H9 (cell line): ENCODE measurements around the gene IGDCC3. TPM values are rescaled to one million over a fixed set of nuclear protein-coding genes. Genes with fewer than 3 reads are reported as not detected.
A peak's percentile ranks its signal among the peaks of the same experiment; 100 is the strongest.

Experiments used
- DNase-seq: peaks from one replicate; pipeline ENCODE4 v3.0.0-alpha.2; 2017
- H2AFZ ChIP-seq: one replicate; pipeline ENCODE4 v1.6.1; 2013; ENCODE audit warnings: mild to moderate bottlenecking, low read length, control low read depth, moderate library complexity
- H2AK5ac ChIP-seq: 2 replicates; pipeline ENCODE4 v1.6.1; 2013; ENCODE audit warnings: low read length, control low read depth, mixed read lengths; ENCODE audit not compliant: insufficient read length
- H2BK120ac ChIP-seq: one replicate; pipeline ENCODE4 v1.6.1; 2013; ENCODE audit warnings: low read depth, mild to moderate bottlenecking, low read length, control low read depth, inconsistent platforms; ENCODE audit not compliant: poor library complexity, severe bottlenecking
- H2BK12ac ChIP-seq: 2 replicates; pipeline ENCODE4 v1.6.1; 2013; ENCODE audit warnings: low read length, control low read depth, mixed read lengths, low read depth; ENCODE audit not compliant: insufficient read length
- H2BK15ac ChIP-seq: 2 replicates; pipeline ENCODE4 v1.6.1; 2013; ENCODE audit warnings: low read depth, low read length, control low read depth
- H2BK20ac ChIP-seq: one replicate; pipeline ENCODE4 v1.6.1; 2013; ENCODE audit warnings: low read depth, mild to moderate bottlenecking, low read length, control low read depth, inconsistent platforms; ENCODE audit not compliant: poor library complexity, severe bottlenecking
- H2BK5ac ChIP-seq: 2 replicates; pipeline ENCODE4 v1.6.1; 2013; ENCODE audit warnings: low read length, control low read depth, mixed read lengths; ENCODE audit not compliant: insufficient read length
- H3K14ac ChIP-seq: 2 replicates; pipeline ENCODE4 v1.6.1; 2013; ENCODE audit warnings: low read length, control low read depth; ENCODE audit not compliant: insufficient read depth
- H3K18ac ChIP-seq: 2 replicates; pipeline ENCODE4 v1.6.1; 2013; ENCODE audit warnings: low read depth, mild to moderate bottlenecking, mixed read lengths, low read length, control low read depth; ENCODE audit not compliant: insufficient read length
- H3K23ac ChIP-seq: 2 replicates; pipeline ENCODE4 v1.6.1; 2013; ENCODE audit warnings: low read length, control low read depth, mixed read lengths, low read depth; ENCODE audit not compliant: insufficient read length
- H3K23me2 ChIP-seq: 2 replicates; pipeline ENCODE4 v1.6.1; 2013; ENCODE audit warnings: low read depth, mild to moderate bottlenecking, mixed read lengths, low read length, control low read depth; ENCODE audit not compliant: insufficient read length, poor library complexity, severe bottlenecking
- H3K27ac ChIP-seq: 2 replicates; pipeline ENCODE4 v1.5.1; 2013; ENCODE audit warnings: low read length, control low read depth, mixed read lengths, low read depth; ENCODE audit not compliant: insufficient read length
- H3K27me3 ChIP-seq: 2 replicates; pipeline ENCODE4 v1.6.1; 2013; ENCODE audit warnings: low read length, control low read depth, inconsistent platforms; ENCODE audit not compliant: insufficient read depth
- H3K4ac ChIP-seq: 2 replicates; pipeline ENCODE4 v1.6.1; 2013; ENCODE audit warnings: low read depth, mild to moderate bottlenecking, control low read depth, inconsistent platforms, low read length, moderate library complexity
- H3K4me1 ChIP-seq: 2 replicates; pipeline ENCODE4 v1.6.1; 2013; ENCODE audit warnings: low read length, control low read depth, inconsistent platforms; ENCODE audit not compliant: insufficient read depth
- H3K4me2 ChIP-seq: 2 replicates; pipeline ENCODE4 v1.6.1; 2013; ENCODE audit warnings: low read length, control low read depth, mixed read lengths; ENCODE audit not compliant: insufficient read length, insufficient read depth
- H3K56ac ChIP-seq: 2 replicates; pipeline ENCODE4 v1.6.1; 2013; ENCODE audit warnings: low read depth, mild to moderate bottlenecking, mixed read lengths, low read length, control low read depth; ENCODE audit not compliant: insufficient read length
- H3K79me1 ChIP-seq: 2 replicates; pipeline ENCODE4 v1.6.1; 2013; ENCODE audit warnings: low read depth, mild to moderate bottlenecking, moderate library complexity, low read length, control low read depth, inconsistent platforms; ENCODE audit not compliant: insufficient read depth, poor library complexity, severe bottlenecking
- H3K79me2 ChIP-seq: 2 replicates; pipeline ENCODE4 v1.6.1; 2013; ENCODE audit warnings: low read length, control low read depth, inconsistent platforms; ENCODE audit not compliant: insufficient read depth
- H3K9ac ChIP-seq: 2 replicates; pipeline ENCODE4 v1.6.1; 2013; ENCODE audit warnings: low read length, control low read depth, mixed read lengths; ENCODE audit not compliant: insufficient read length; ENCODE audit errors: extremely low read depth
- H3K9me3 ChIP-seq: one replicate; pipeline ENCODE4 v1.6.1; 2013; ENCODE audit warnings: low read depth, low read length, inconsistent platforms; ENCODE audit not compliant: control insufficient read depth
- H3T11ph ChIP-seq: one replicate; pipeline ENCODE4 v1.6.1; 2013; ENCODE audit warnings: mild to moderate bottlenecking, low read length, control low read depth, inconsistent platforms
- H4K20me1 ChIP-seq: one replicate; pipeline ENCODE4 v1.6.1; 2013; ENCODE audit not compliant: control insufficient read depth, insufficient read length, insufficient read depth
- H4K5ac ChIP-seq: 2 replicates; pipeline ENCODE4 v1.6.1; 2013; ENCODE audit warnings: low read depth, mild to moderate bottlenecking, mixed read lengths, low read length, control low read depth; ENCODE audit not compliant: insufficient read length
- H4K8ac ChIP-seq: replicated peaks from 2 replicates; pipeline ENCODE4 v1.6.1; 2013; ENCODE audit warnings: low read length, control low read depth, mixed read lengths, low read depth; ENCODE audit not compliant: insufficient read length
- H4K91ac ChIP-seq: 2 replicates; pipeline ENCODE4 v1.6.1; 2013; ENCODE audit warnings: low read depth, mild to moderate bottlenecking, moderate library complexity, mixed read lengths, low read length, control low read depth; ENCODE audit not compliant: insufficient read length
- H3K27ac Mint-ChIP-seq, 3 experiments: 2 replicates in 2 of 3; 3 replicates in 1 of 3; pipeline ENCODE4 v1.8.0; 2020 to 2021; ENCODE audit warnings: mixed read lengths in 3 of 3, mild to moderate bottlenecking in 1 of 3, moderate library complexity in 1 of 3
- H3K27me3 Mint-ChIP-seq: 2 replicates; pipeline ENCODE4 v1.8.0; 2021; ENCODE audit warnings: low read depth, mild to moderate bottlenecking, moderate library complexity, mixed read lengths
- H3K36me3 Mint-ChIP-seq, 3 experiments: 2 replicates in 2 of 3; 3 replicates in 1 of 3; pipeline ENCODE4 v1.8.0; 2020 to 2021; ENCODE audit warnings: low read depth in 3 of 3, mixed read lengths in 3 of 3; ENCODE audit not compliant: insufficient read depth in 1 of 3
- H3K4me1 Mint-ChIP-seq, 2 experiments: 2 replicates each; pipeline ENCODE4 v1.8.0; 2020; ENCODE audit warnings: mixed read lengths in 2 of 2
- H3K4me3 Mint-ChIP-seq, 2 experiments: 2 replicates in 1 of 2; 3 replicates in 1 of 2; pipeline ENCODE4 v1.8.0; 2020 to 2021; ENCODE audit warnings: mild to moderate bottlenecking in 2 of 2, mixed read lengths in 2 of 2, moderate library complexity in 1 of 2
- H3K9me3 Mint-ChIP-seq, 2 experiments: 2 replicates in 1 of 2; 3 replicates in 1 of 2; pipeline ENCODE4 v1.8.0; 2020; ENCODE audit warnings: mild to moderate bottlenecking in 2 of 2, mixed read lengths in 2 of 2, moderate library complexity in 1 of 2
- WGBS: extraction: QIAGEN DNeasy Blood & Tissue Kit; methylation state at CpG from one replicate; pipeline ENCODE4 v1.1.7; 2013; ENCODE audit warnings: missing lambda C conversion rate, low lambda C conversion rate, mixed read lengths; ENCODE audit not compliant: insufficient read length; ENCODE audit errors: extremely low coverage; 5-methylcytosine and 5-hydroxymethylcytosine counted together
- total RNA-seq: library from RNA; stranded (reverse); gene quantifications from 2 replicates; pipeline ENCODE4 v1.2.1, GENCODE V29; 2021
- TF ChIP-seq, protein P1 (sequence below): fragments of 200-600 bp; sonication (generic); conservative IDR thresholded peaks from 3 replicates; pipeline ENCODE4 v1.8.0; 2021; ENCODE audit warnings: antibody characterized with exemption, mild to moderate bottlenecking

Gene IGDCC3
- total RNA-seq, 1 experiment from 2014 or later: 18.9 TPM

DNA sequence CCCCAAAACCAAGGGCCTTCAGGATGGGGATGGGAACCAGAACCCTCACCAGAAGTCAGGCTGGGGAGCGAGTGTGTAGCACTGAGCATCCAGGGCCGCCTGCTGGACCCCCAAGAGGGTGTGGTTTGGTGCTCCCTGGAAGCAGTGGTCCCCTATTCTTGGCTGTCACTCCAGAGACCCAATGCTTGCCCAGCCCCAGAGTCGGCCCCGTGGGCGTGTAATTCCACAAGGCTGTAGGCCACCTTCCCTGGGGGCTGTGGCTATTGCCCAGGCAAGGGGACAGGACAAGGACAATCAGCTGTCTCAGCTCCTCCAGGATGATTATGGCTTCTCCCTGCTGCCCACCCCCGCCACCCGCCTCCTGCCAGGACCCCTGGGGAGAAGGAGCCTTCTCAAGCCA lies 14.5 kb downstream of the IGDCC3 start:
- H3K4me1 ChIP-seq: peaks cover 26% of the 10 kb centered on the region; the same call in 1 of the 2 replicates

More for the DNA sequence above, 14.5 kb downstream of the IGDCC3 start:
- Mint-ChIP-seq H3K4me1 (peaks cover 53 to 68% of the 10 kb centered on the region in 2 experiments), H3K36me3 (peaks cover 0 to 4% (median 0%) of the 10 kb centered on the region in 3 experiments; a peak in 3 of 7 replicates), H3K27me3 (peaks cover 11% of the 10 kb centered on the region), H3K9me3 (no peaks in the 10 kb centered on the region), H3K27ac (peak overlapping the region in 1 of 3 experiments; percentile 59; a peak in 1 of 7 replicates), H3K4me3 (no peak overlapping the region)
- Histone ChIP-seq H3K9me3 (no peaks in the 10 kb centered on the region), H3K79me2 (no peaks in the 10 kb centered on the region), H3K79me1 (no peaks in the 10 kb centered on the region), H2BK20ac (no peak overlapping the region), H4K91ac (no peak overlapping the region), H3K4me2 (no peak overlapping the region), H3K56ac (no peak overlapping the region), H2BK120ac (no peak overlapping the region), H3K18ac (no peak overlapping the region), H2AFZ (no peak overlapping the region), H2BK15ac (no peak overlapping the region), H3K4ac (no peak overlapping the region), H3K27me3 (no peaks in the 10 kb centered on the region), H4K8ac (no peak overlapping the region), H3K23ac (no peak overlapping the region), H3K9ac (no peak overlapping the region), H3K23me2 (no peaks in the 10 kb centered on the region), H3K14ac (no peak overlapping the region), H4K5ac (no peak overlapping the region), H2BK5ac (no peak overlapping the region), H2BK12ac (no peak overlapping the region), H4K20me1 (no peaks in the 10 kb centered on the region), H3T11ph (no peak overlapping the region), H3K27ac (no peak overlapping the region), H2AK5ac (no peak overlapping the region)
- DNase-seq: no peak
- TF ChIP-seq, protein P1, sequence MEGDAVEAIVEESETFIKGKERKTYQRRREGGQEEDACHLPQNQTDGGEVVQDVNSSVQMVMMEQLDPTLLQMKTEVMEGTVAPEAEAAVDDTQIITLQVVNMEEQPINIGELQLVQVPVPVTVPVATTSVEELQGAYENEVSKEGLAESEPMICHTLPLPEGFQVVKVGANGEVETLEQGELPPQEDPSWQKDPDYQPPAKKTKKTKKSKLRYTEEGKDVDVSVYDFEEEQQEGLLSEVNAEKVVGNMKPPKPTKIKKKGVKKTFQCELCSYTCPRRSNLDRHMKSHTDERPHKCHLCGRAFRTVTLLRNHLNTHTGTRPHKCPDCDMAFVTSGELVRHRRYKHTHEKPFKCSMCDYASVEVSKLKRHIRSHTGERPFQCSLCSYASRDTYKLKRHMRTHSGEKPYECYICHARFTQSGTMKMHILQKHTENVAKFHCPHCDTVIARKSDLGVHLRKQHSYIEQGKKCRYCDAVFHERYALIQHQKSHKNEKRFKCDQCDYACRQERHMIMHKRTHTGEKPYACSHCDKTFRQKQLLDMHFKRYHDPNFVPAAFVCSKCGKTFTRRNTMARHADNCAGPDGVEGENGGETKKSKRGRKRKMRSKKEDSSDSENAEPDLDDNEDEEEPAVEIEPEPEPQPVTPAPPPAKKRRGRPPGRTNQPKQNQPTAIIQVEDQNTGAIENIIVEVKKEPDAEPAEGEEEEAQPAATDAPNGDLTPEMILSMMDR: no peak
- no CpG with 5 or more reads among the region's 7 CpGs for WGBS
